GM18951 (cell line): ENCODE results near the gene S100Z.

Experiments
- POLR2A ChIP-seq: IDR thresholded peaks from 4 replicates; pipeline ENCODE4 v1.6.1; 2011; ENCODE audit warnings: mild to moderate bottlenecking; ENCODE audit not compliant: insufficient read length, insufficient read depth; ENCODE audit errors: extremely low read depth
- in situ Hi-C: fragments of 300-500 bp; cut with MboI; formaldehyde crosslinking; loops from one replicate; pipeline ENCODE4 v1.12.0; 2022; ENCODE audit warnings: low sequenced_read_pairs, mixed read lengths, inconsistent platforms; ENCODE audit not compliant: unreplicated experiment

The S100Z gene

DNA sequence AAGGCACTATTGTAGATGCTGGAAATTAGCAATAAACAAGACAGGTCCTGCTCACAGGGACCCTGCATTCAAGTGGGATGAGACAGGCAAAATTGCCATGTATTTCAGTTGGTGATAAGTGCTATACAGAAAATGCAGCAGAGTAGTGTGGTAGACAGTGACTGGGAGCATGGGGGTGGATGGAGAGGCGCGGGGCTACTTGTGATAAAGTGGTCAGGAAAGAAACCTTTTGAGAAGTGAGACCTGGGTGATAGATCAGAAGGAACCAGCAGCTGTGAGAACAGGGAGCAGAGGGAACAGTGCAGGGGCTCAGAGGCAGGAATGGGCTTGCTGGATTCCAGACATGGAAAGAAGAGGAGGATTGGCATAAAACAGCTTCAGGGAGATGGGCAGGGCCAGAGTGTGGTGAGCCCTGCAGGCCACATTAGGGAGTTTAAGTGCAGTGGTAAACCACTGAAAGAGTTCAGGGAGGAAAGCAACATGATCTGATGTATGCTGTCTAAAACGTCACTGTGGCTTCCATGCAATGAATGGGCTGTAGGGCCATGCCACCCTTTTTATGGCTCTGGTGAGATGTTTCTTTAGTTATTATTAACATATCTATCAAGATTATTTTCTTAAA lies 110.3 kb downstream of the S100Z start:
- in situ Hi-C loops, result no loop called here
- no peak for TF ChIP-seq POLR2A

DNA sequence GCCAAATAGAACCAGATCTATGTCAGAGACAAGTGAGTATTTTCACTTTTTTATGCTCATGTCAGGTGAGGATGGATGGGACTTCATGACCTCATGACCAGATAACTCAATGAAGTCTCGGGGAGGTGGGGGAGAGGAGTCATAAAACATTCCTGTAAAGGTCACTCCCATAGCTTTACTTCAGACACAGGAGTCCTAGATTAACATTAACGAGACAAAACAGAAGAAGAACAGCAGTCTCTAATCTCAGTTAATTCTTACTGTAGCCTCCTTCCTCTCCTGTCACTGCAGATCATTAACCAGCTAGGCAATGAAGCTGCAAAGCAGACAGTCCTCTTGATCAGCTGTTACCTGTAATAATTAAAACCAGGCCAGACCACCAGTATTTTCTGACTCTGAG lies 114.2 kb downstream of the S100Z start:
- TF ChIP-seq POLR2A, result no peak
- in situ Hi-C loops, result no loop called here
